Activated T-helper 17 cell treated with anti-CD3 and anti-CD28 coated beads, Interleukin-2, amount 50 U/mL, for 72 hours (primary cell): Measurements from ENCODE around the gene LRRC1. TPM values are rescaled to one million over a fixed set of nuclear protein-coding genes. Genes with fewer than 3 reads are reported as not detected.

ENCODE experiments used
- ATAC-seq: fragments of 150-1000 bp; cut with Tn5 transposase; replicated peaks from 2 replicates; pipeline ENCODE4 v1.10.0; 2021; ENCODE audit warnings: mild to moderate bottlenecking, moderate library complexity
- H3K27ac Mint-ChIP-seq: one replicate; pipeline ENCODE4 v1.8.0; 2022; ENCODE audit warnings: mixed read lengths
- H3K27me3 Mint-ChIP-seq: one replicate; pipeline ENCODE4 v1.8.0; 2022; ENCODE audit warnings: mixed read lengths
- H3K36me3 Mint-ChIP-seq: one replicate; pipeline ENCODE4 v1.8.0; 2022; ENCODE audit warnings: low read depth, mild to moderate bottlenecking, mixed read lengths
- H3K4me1 Mint-ChIP-seq: one replicate; pipeline ENCODE4 v1.8.0; 2022; ENCODE audit warnings: mixed read lengths
- H3K4me3 Mint-ChIP-seq: one replicate; pipeline ENCODE4 v1.8.0; 2022; ENCODE audit warnings: mild to moderate bottlenecking, mixed read lengths
- H3K9me3 Mint-ChIP-seq: one replicate; pipeline ENCODE4 v1.8.0; 2022; ENCODE audit warnings: mixed read lengths
- total RNA-seq, 2 donors: library from RNA; stranded (reverse); gene quantifications; one replicate each; pipeline ENCODE4 v1.2.3, GENCODE V29; 2022

LRRC1 gene
- total RNA-seq, 2 donors from 2014 or later, result 1.7 to 2.2 TPM

DNA sequence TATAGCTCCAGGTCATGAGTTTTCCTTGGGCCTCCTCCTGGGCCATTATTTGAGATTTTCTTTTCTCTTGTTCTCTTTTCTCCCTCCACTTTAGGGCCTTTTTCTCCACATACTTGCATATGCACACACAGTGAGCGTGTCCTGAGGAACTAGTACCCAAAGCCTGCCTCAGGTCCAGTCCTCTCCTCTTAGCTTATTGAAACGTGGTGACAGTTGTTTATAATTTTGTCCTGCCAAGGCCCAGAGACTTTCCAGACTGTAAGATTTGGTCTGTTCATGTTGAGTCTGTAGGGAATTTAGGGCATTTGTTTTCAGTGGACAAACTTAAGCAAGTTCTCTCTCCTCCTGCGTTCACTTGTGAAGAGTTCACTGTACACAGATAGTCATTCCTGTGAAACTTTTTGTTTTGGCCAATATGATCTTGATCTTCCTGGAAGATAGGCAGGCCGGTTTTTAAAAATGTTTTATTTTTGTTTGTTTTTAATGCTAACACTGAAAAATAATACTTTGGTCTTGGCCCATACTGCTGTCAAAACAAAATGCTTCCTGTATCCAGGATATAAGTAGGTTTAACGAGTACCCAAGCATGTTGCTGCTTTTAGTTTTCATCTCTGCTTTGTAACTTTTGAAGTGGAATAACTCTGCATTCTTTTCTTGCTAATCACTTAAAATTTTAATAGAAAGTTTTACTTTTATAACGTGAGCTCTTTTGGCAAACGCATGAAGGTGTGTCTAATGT is 20.7 kb downstream of the LRRC1 start:
- ATAC-seq, result no peak
- no peaks in the 10 kb centered on the region for H3K27me3 Mint-ChIP-seq
- H3K4me3 Mint-ChIP-seq, result no peak overlapping the region
- H3K27ac Mint-ChIP-seq, result no peak overlapping the region
- peaks cover 3% of the 10 kb centered on the region for H3K9me3 Mint-ChIP-seq
- H3K36me3 Mint-ChIP-seq, result no peaks in the 10 kb centered on the region
- peaks cover 11% of the 10 kb centered on the region for H3K4me1 Mint-ChIP-seq

DNA sequence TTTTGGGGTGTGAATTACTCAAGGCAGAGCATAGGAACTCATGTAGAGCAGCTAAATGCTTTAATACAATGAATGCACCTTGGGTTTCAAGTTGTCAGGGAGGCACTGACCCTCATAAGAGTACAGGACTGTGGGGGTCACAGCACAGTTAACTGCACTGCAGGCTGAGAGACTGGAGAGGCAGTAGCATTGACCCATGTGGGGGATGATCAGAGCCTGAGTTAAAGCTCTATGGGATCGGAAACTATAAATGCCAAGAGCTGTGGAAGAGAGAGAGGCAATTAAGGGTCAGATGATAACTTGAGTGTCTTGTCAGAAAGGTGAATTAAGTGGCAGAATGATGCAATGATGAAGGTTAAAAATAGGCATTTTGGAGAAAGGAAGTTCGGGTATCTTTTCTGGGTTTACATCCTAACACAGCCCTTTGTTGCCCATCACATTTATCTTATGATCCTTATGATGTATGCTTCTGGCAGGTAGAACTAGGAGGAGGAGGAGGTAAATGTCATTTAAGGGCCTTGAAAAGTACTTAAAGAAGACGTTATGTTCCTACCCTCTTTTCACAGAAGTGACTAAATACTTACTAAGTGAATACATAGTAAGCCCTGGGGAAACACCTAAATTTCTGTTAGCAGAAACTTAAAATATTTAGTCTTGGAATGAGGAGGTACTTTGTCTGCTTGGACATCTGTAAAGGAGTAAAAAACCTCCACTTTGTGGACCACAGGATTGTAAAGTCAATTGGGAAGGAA is 24.2 kb downstream of the LRRC1 start:
- H3K27me3 Mint-ChIP-seq, result no peaks in the 10 kb centered on the region
- H3K9me3 Mint-ChIP-seq, result no peaks in the 10 kb centered on the region
- H3K36me3 Mint-ChIP-seq, result no peaks in the 10 kb centered on the region
- peaks cover 6% of the 10 kb centered on the region for H3K4me1 Mint-ChIP-seq
- no peak overlapping the region for H3K4me3 Mint-ChIP-seq
- peak; percentile 37 for ATAC-seq
- H3K27ac Mint-ChIP-seq, result no peak overlapping the region

DNA sequence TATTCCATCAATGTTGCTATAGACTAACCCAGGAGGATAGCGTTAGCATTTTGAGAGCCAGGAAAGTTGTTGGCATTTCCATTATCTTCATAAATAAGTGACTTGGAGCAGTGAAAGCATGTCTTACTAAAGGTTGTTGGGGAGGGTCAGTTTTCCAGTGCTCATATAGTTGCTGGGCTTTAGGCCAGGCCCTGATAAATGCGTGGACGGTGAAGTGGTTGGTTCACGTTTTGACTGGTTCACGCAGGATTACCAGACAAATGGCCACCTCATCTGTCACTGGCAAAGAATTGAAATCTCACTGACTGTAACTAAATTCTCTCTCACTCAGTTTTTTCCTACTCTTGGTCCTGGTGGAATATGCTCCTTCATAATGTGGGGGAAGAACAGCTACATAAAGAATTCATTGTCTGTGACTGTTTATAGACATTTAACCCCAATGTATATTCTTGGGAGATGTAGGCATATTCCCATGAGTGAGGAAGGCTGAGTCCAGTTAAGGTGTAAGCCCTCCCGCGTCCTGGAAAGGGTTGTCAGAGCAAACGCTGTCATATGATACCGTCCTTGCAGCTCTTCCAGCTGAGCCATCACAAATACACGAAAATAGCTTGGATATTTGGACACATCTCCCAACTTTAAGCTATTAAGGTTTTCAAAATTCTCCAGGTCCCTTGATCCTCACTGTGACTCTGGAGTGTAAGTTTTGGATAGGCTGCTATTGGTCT is 27.8 kb downstream of the LRRC1 start:
- ATAC-seq, result no peak
- no peak overlapping the region for H3K4me3 Mint-ChIP-seq
- H3K27me3 Mint-ChIP-seq, result no peaks in the 10 kb centered on the region
- H3K27ac Mint-ChIP-seq, result no peak overlapping the region
- peaks cover 15% of the 10 kb centered on the region for H3K4me1 Mint-ChIP-seq
- H3K36me3 Mint-ChIP-seq, result no peaks in the 10 kb centered on the region
- no peaks in the 10 kb centered on the region for H3K9me3 Mint-ChIP-seq

GRCh38 chr6:53824714-53825113 is 29.9 kb downstream of the LRRC1 start:
- peaks cover 13% of the 10 kb centered on the region for H3K4me1 Mint-ChIP-seq
- no peaks in the 10 kb centered on the region for H3K36me3 Mint-ChIP-seq
- no peak overlapping the region for H3K4me3 Mint-ChIP-seq
- no peaks in the 10 kb centered on the region for H3K27me3 Mint-ChIP-seq
- no peak for ATAC-seq
- no peak overlapping the region for H3K27ac Mint-ChIP-seq
- no peaks in the 10 kb centered on the region for H3K9me3 Mint-ChIP-seq

DNA sequence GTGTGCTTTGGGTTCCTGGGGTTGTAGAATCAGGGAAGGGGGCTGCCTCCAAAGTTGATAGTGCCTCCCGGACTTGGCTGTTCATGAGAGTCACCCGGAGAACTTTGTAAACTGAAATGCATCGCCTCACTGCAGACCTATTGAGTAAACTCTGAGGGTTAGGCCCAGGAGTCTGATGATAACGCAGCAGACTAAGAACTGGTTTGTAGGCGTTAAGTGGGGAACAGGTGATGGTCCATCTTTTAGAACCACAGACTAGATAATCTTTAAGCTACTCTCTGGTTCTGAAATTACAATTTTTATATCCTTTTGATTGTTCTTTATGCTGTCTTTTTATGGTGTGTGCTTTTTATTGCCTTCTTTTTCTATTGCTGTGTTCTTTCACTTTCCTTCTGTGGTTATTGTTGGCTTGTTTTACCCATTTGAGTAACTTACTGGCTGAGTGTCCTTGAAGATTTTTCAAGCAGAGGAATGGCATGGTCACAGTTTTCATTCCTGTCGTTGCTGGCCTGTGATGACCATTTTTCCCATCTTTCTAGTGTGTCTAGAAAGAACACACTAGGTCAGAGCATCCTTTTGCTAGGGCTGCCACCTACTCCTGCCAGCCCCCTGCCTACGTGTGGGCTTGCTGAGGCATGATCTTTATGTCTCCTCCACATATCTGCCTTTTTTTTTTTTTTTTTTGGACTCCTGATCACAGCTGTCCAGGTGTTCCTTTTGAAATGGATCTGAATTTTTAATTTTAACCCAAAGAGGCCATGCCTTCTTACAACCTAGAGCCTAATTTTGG is 30.9 kb downstream of the LRRC1 start:
- Mint-ChIP-seq H3K36me3 (no peaks in the 10 kb centered on the region), H3K27me3 (no peaks in the 10 kb centered on the region), H3K9me3 (no peaks in the 10 kb centered on the region), H3K4me3 (no peak overlapping the region), H3K27ac (no peak overlapping the region), H3K4me1 (peaks cover 13% of the 10 kb centered on the region)
- ATAC-seq, result no peak

DNA sequence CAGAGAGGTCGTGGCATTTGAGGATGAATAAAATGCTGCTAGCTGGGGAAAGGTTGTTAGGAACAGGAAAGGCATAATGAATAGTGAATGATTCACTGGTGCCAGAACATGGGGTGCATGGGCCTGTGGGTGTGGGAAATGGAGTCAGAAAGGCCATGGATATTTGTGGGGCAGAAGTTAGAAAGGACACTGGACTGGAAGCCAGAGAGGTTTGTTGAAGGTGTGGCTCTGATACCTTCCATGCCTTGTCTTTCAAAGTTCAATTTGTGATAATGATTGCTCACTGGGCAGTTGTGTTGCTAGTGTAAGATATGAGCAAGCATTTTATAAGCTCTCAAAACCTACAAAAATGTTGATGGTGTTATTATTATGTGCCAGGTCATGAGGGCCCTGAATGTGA is 32.7 kb downstream of the LRRC1 start:
- H3K9me3 Mint-ChIP-seq, result no peaks in the 10 kb centered on the region
- H3K27ac Mint-ChIP-seq, result no peak overlapping the region
- ATAC-seq, result no peak
- no peaks in the 10 kb centered on the region for H3K36me3 Mint-ChIP-seq
- H3K4me3 Mint-ChIP-seq, result no peak overlapping the region
- peaks cover 13% of the 10 kb centered on the region for H3K4me1 Mint-ChIP-seq
- no peaks in the 10 kb centered on the region for H3K27me3 Mint-ChIP-seq

- ATAC-seq, result no peak
These were observed 33.4 kb downstream of the LRRC1 start for GRCh38 chr6:53828215-53828614.

GRCh38 chr6:53828966-53829697 is 34.3 kb downstream of the LRRC1 start:
- H3K9me3 Mint-ChIP-seq, result no peaks in the 10 kb centered on the region
- H3K27ac Mint-ChIP-seq, result no peak overlapping the region
- no peaks in the 10 kb centered on the region for H3K27me3 Mint-ChIP-seq
- H3K4me3 Mint-ChIP-seq, result no peak overlapping the region
- H3K4me1 Mint-ChIP-seq, result peaks cover 13% of the 10 kb centered on the region
- H3K36me3 Mint-ChIP-seq, result no peaks in the 10 kb centered on the region
- no peak for ATAC-seq

More at GRCh38 chr6:53828215-53828614, 33.4 kb downstream of the LRRC1 start:
- no peaks in the 10 kb centered on the region for H3K27me3 Mint-ChIP-seq
- H3K9me3 Mint-ChIP-seq, result no peaks in the 10 kb centered on the region
- H3K36me3 Mint-ChIP-seq, result no peaks in the 10 kb centered on the region
- no peak overlapping the region for H3K4me3 Mint-ChIP-seq
- H3K27ac Mint-ChIP-seq, result no peak overlapping the region
- H3K4me1 Mint-ChIP-seq, result peaks cover 13% of the 10 kb centered on the region

DNA sequence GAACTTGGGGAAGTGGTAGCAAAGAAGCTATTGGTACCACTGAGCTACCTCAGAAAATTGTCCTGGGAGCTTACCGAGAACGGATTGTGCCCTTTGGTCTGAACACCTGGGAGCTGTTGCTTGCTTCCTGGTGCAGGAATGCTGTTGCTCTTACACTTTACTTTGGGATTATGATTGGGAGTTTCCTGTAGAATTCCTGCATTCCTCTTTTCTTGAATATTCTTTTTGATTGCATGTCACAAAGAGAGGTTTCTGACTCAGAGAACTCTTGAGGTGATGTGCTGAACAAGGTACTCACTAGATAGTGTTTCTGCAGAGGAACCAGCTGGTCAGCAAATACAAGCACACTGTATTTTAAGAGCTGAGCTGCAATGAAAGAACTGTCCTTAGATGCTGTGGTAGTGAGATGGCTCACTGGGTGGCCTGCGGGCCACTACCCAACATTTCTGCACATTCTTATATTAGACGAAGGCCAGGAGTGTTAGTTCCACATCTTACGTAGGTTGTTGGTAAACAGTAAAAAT is 35.0 kb downstream of the LRRC1 start:
- ATAC-seq, result no peak
- no peaks in the 10 kb centered on the region for H3K27me3 Mint-ChIP-seq
- H3K27ac Mint-ChIP-seq, result no peak overlapping the region
- no peaks in the 10 kb centered on the region for H3K36me3 Mint-ChIP-seq
- H3K9me3 Mint-ChIP-seq, result no peaks in the 10 kb centered on the region
- H3K4me3 Mint-ChIP-seq, result no peak overlapping the region
- peaks cover 13% of the 10 kb centered on the region for H3K4me1 Mint-ChIP-seq

- H3K4me3 Mint-ChIP-seq, result no peak overlapping the region
- no peaks in the 10 kb centered on the region for H3K36me3 Mint-ChIP-seq
- no peak overlapping the region for H3K27ac Mint-ChIP-seq
- no peaks in the 10 kb centered on the region for H3K27me3 Mint-ChIP-seq
- H3K4me1 Mint-ChIP-seq, result peaks cover 13% of the 10 kb centered on the region
- ATAC-seq, result no peak
- H3K9me3 Mint-ChIP-seq, result no peaks in the 10 kb centered on the region
These were observed 35.6 kb downstream of the LRRC1 start for GRCh38 chr6:53830366-53830765.

DNA sequence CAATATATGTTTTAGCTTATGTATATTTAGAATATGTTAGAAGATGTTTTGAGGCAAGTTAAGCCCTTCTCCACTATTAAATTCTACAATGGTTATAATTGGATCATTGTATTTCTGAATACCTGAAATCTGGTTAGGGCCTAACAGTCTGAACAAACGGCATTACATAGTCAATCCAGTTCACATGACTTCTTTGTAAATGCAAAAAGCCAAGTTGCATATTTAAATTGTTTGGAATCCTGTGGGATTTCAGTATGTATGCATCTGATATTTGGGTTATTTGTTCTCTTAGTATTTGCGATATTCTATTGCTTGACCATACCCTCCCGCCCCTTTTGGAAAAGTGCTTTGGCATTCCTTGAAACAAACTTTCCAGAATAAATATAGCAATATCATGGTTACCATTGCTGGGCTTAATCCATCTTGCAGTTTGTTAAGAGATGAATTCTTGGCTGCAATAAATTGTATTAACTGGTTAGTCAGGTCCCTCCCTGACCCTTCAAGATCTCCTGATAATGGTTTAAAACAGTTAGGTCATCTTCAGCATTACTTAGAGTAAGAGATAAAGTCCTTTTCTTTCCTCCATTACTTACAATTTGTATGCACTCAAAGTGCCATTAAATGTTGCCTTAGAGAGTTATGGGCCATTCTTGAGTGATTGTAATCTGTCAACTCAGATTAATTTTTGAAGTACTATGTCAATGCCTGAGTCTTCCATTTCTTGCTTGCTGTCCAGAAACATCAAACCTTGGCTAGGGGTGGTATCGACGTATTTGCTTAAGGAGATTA is 36.5 kb downstream of the LRRC1 start:
- Mint-ChIP-seq H3K9me3 (no peaks in the 10 kb centered on the region), H3K4me3 (no peak overlapping the region), H3K36me3 (no peaks in the 10 kb centered on the region), H3K27ac (no peak overlapping the region), H3K27me3 (no peaks in the 10 kb centered on the region), H3K4me1 (peaks cover 8% of the 10 kb centered on the region)
- ATAC-seq, result no peak

DNA sequence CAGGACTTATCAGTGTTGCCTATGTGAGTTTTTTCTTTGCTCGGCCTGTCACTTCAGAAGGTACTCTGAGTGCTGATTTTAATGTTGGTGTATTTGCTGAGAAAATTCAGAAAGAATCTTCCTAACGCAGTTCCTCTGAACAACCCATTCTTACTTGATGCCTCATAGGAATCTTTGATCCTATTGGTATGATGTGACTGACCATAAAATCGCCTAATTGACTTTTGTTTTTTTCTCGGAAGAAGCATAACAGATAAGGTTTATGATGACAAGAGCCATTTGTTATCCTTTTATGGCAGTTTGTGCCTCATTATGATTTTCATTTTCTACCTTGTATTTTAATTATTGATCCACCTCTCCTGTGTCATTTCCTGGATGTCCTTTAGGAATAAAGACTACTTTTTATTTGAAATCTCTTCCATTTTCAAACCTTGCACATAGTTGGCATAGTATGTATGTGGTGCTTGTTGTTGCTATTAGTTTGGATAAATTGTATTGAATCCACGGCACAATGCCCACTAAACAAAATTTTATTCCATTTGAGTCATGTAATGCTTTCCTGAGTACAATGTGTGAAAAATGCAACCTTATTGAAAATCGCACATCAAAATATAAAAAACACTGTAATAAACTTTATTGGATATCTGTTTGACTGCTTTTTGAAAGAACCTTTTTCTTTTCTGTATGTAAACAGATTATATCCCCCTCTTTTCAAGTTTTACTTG is 37.3 kb downstream of the LRRC1 start:
- no peak for ATAC-seq
- H3K4me3 Mint-ChIP-seq, result no peak overlapping the region
- no peaks in the 10 kb centered on the region for H3K36me3 Mint-ChIP-seq
- H3K27me3 Mint-ChIP-seq, result no peaks in the 10 kb centered on the region
- peaks cover 8% of the 10 kb centered on the region for H3K4me1 Mint-ChIP-seq
- H3K27ac Mint-ChIP-seq, result no peak overlapping the region
- H3K9me3 Mint-ChIP-seq, result no peaks in the 10 kb centered on the region
